DMS79 (cell line): ENCODE data around the gene TRAF3.

Experiments used
- DNase-seq: peaks from one replicate; lab custom pipeline; 2025; lab: John Stamatoyannopoulos, UW

Gene TRAF3

DNA sequence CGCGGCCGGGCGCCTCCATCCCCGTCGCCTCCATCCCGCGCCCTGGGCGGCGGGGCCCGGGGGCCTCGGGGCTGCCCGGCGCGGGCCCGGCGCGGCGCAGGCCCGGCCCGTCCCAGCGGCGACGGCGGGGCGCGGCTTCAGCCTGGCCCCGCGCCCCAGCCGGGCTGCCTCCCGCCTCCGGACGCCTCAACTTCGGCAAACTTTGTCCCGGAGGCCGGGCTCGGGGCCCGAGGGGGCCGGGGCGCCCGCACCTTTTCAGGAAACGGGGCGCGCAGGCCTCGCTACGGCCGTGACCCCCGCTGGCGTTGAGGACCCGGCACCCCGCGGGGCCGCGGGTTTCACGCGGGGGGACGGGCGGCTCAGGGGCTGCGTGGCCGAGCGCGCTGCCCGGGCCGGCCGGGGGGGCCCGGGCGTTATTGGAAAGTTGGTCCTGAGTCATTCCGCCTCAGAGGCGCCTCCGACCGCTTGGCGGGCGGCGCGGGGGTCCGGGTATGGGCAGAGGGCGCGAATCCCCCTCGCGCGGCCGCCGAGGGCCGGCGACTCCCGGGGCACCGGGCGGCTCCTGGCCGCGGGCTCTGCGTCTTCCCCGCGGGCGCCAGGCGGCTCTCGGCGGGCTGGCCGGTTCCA lies 575 bp downstream of the TRAF3 start:
- DNase-seq: no peak

DNA sequence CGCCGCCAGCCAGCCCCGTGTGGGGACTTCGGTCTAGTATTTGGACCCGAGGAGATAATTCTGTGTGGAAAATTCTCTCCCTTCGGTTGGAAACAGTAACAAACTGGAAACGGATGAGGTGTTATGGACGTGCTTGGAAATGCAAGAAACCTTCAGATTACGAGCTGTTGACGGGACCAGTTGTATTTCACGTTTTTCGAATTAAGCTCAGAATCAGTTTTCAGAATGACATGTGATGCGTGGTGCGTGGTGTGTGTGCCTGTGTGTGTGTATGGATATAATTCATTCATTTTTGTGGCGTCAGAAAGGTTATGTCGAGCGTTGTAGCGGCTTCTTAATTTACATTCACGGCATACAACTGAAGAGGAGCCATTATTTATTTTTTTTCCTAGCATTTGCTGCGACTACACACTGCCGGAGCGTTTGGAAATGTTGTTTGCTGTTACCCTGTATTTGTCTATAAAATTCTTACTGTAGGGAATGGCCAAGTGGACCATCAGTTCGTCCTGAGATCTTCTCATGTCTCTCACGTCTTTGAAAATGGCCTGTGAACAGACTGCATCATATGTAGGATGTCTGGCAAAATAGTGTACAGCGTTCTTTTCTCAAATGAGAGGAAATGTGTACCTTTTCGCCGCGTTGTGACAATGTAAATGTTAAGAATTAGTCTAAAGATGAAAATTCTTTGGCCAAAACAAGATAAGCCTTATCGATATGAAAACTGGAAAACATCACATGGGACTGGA lies 1.3 kb downstream of the TRAF3 start:
- no peak for DNase-seq

DNA sequence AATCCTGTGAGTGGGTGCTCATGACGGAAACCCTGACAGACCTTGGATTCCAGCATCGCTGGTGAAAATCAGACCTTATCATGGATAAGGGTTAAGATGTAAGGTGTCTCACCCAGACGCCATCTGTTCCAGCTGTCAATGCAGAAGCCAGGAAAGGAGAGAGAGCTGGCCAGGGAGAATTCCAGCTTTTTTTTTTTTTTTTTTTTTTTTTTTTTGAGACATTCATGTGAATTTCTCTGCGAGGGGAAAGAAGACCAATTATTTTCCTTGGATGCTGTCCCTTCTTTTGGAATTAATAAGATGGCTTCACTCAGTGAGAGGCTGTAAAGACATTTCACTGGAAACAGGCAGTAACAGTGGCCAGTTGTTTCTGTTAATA lies 1.8 kb downstream of the TRAF3 start:
- no peak for DNase-seq

DNA sequence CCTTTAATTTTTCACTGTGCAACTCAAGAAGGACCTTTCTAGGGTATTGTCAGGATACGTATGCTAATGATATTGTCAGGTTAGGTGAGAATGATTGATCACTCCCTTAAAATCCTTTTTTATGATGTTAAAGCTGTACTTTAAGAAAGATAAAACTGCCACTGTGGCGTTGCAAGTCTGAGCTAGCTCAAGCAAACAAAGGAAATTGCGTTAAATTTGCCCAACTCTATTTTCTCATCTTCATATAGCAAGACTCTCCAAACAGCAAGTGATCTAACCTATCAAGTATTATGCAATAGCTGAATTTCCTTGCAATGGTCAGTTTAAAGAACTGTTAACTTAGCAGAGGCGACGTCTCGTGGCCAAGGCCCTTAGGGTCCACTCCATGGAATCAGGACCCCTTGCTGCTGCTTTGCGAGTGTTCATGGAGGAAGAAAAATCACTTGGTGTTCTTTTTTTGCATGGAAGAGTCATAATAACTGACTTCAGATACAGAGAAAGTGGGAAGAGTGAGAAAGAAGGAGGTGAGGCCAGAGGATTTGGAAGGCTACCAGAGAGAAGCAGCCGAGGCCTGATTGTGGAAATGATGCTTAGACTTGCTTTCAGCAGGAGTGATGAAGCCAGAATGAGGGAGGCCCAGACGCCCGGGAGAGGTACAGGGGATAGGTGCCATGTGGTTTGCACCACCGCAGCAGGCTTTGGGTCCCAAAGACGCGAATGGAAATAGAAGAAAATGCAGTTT lies 2.5 kb downstream of the TRAF3 start:
- no peak for DNase-seq

DNA sequence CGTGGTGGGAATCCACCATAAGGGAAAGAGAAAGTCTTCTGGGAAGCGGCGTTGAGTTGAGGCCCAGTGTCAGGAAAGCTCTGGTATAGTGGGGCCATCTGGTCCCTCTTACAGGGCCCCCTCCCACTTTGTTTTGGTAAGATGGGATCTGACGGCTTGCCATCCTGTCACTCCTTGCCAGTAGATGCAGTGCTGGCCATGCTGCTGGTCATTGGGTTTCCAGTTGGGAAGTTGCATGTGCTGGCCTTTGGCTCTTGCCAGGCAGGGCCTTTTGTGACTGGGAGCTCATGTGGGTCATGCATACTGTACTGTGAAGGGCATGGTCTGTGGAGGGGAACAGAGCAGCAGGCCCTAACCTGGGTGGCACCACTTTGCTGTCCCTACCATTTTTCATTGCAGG lies 3.8 kb downstream of the TRAF3 start:
- no peak for DNase-seq

DNA sequence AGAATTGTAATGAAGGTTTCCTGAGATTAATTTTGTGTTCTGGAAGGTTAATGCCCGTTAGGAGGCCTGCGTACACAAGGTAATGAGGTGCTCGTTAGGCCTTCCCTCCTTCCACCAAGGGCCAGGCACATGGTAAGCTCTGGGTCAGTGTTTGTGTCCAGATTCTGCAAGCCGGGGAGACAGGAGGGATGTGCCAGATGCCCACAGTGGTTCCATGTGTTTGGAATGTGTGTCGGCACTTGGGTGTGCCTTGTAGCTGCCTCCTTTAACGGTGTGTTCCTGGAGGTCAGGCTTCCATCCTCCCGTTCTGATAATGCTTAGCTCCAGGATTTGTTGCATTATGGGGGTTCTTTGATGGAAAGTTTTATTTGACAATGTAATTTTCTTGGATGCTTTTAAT lies 5.7 kb downstream of the TRAF3 start:
- DNase-seq: no peak

DNA sequence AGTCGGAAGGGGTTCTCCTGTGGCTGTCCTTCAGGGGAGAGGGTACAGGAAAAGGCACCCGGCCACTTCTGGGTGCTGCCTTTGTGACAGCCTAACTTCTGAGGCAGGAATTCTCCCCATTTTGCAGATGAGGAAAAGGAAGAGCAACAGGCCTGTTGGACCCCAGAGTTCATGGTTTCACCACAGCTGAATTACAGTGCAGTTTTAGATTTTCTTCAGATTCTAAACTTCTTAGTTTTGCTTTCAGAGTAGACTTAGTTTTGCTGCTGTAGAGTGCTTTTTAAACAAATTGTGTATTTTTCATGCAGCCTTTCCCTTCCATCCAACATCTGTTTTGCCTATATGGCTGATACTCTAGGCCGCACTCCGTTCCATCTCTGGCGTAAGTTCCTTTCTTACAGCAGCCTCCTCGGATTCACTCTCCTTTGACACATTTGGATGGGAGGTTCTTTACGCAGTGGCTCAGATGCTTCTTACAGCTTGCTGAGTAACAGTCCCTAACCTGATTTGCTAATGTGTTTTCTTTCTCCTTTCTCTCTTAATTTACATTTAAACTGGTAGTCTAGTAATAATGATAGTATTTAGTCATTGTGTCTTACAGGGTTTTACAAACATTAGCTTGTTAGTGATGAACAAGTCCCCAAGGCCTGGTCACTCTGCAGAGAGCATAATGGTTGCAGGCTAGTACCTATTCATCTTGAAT lies 7.8 kb downstream of the TRAF3 start:
- no peak for DNase-seq

DNA sequence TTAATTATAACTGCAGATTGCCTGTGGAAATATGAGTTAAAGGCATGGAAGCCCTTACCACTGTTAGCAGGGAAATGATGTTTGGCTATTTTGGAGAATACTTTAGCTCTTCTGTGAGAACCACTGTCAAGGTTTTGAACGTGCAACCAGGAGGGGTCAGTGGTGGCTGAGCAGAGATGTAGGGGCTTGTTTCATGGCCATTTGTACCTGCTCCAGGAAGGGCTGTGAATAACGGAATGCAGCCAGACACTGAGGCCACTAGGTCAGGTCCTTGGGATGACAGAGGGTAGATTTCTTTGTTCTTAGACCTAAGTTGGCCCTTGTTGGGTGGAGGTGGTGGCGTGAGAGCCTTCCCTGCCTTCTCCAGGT lies 8.3 kb downstream of the TRAF3 start:
- no peak for DNase-seq

DNA sequence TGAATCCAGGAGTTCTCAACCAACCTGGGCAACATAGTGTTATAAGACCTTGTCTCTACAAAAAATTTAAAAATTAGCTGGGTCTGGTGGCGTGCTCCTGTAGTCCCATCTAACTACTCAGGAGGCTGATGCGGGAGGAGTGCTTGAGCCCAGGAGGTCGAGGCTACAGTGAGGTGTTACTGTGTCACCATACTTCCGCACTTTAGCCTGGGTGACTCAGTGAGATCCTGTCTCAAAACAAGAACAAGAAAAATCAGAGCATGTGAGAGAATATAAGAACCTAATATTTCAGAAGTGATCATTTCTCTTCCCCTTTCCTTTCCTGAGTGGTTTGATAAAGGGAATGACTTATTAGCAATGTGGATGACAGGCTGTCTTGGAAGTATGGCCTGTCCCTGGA lies 9.5 kb downstream of the TRAF3 start:
- no peak for DNase-seq

DNA sequence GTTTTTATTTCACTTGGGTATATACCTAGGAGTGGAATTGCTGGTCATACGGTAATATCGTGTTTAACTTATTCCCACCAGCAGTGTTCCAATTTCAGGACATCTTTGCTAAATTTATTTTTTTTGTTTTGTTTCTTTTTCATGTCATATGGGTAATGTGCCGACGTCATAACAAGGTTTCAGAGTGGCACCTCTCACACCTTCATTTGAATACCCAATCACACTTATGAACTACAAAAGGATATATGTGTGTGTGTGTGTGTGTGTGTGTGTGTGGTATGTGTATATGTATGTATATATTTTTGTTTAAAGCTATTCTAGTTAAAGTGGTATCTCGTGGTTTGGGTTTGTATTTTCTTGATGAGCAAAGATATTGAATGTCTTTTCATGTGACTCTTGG lies 12.1 kb downstream of the TRAF3 start:
- DNase-seq: no peak

DNA sequence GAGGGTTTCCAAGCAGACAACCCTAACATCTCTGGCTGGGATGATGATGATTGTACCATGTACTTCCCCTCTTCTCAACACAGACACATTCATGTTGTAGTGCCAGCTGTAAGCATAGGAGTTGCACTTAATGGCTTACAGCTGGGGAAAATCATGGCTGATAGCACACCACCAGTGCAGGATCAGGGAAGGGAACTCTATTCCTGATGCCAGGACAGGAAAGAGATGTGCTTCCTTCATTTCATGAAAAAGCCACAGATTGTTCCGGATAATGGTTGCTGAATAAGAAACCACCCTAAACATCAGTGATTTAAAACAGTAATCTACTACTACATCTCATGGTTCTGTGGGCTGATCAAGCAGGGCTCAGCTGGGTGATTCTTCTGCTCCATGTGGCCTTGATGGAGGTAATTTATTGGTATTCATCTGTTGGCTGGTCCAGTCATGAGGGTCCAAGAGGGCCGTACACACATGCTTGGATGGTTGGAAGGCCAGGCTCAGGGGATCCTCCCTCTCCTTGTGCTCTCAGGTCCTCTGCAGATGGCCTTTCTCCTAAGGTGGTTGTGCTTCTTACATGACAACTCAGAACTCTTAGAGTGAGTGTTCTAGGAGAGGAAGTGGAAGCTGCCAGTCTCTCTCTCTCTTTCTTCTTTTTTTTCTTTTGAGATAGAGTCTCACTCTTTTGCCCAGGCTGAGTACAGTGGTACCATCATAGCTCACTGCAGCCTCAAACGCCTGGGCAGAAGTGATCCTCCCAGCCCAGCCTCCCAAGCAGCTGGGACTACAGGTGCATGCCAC lies 16.5 kb downstream of the TRAF3 start:
- DNase-seq: no peak

DNA sequence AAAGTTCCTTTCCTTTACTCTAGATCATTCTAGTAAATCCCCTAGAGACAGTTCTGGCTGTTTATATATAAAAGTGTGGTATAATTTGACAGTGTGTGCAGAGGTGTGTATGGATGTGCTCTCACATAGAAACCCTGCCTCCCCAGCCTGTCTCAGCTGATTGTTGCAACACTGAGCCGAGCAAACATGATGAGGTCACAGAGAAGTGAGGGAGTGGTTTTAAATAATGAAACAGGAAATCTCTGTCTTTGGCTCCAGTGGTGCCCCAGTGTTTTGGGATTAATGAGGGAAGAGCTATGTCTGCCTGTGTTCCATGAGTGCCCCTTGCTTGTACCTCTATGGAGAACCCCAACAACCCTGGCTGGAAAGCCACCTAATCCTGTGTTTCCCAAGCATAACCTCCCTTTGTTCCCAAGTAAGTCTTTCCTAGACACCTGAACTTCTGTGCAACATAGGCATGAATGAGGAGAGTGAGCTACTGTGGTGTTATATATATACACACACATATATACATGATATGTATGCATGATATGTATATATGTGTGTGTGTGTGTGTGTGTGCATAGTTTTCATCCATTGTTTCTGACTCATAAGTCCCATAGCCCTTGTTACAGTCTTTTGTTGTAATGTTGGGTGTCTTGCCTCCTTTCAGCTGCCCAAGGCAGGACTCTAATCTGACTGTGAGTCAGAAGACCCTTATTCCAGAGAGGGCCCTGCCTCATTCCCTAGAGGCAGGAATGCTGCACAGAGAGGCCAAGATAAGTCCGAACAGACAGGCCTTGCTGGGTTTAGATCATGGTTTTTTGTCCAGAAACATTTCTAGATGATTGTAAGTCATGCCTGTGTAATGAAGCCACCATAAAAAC lies 18.0 kb downstream of the TRAF3 start:
- DNase-seq: no peak

DNA sequence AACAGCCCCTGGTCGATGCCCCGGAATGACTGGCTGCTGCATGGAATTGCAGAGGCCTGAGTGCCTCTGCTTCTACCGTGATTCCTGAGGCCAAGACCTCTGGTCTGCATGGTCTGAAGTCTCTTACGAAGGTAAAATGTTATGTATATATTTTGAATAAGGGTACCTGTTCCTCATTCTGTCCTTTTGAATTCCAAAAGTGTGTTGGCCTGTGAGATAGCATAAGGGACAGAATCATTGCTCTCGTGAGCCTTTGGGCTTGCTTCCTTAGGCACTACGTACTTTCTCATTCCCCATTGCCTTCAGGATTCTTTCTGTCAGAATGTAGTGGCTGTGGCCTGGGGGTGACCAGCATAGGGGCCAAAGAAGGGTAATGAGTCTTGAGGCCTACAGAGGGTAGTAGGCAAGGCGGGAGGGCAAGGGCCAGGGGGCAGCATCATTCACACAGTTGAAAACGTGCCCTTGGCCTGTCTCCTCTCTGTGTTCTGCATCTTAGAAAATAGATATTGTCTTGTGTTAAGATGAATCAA lies 19.5 kb downstream of the TRAF3 start:
- DNase-seq: no peak

DNA sequence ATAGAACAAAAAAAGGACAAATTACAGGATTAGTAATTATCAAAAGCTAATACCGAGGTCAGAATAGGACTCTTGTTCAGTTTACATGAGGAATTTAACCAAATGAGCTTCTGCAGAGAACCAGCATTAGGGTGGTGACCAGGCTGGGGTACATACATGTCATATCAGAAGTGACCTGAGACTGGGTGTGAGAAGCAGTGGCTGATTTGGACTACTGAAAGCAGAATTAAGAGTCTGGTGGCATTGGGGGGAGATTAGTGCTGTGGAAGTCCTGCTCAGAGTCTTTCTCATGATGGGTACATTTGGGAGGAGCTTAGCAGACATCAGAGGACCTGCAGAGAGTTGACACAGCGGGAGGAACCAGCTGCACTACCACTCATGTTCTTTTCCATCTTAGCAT lies 21.7 kb downstream of the TRAF3 start:
- DNase-seq: no peak

DNA sequence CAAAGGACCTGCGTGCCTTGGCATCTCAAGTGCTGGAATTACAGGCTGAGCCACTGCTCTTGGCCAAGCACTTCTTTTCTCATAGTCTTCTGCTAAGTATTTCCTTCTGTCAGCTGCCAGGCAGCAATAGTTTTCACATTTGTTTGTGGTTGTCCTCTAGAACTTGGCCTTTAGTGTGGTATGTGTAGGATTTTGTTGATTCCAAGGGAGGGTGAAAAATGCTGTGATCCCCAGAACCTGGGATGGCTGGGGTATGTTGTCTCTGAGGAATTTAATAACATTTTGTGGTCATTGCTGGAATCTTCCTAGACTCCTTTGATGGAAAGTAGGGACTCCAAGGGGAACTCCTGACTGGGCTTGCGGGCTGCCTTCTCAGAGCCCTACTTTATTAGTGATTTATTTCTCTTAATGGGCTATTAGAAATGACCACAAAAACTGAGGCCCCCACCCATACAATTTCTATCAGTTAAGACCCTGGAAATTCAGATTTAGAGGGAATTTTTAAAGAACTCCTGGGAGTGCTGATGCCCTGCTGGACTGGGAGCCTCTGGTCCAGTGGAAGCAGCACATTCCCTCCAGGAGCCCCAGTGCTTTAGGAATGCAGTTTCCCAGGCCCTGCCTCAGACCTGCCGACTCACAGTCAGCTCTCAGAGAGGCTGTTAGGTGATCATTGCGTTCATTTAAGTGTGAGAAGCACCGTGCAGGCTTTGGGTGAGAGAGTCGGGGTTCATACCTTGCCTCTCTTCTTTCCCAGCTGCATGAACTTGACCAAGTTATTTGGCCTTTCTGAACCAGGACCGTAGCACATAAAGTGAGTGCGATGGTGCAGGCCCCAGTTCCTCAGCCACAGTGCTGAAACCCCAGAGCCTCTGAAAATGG lies 22.7 kb downstream of the TRAF3 start:
- no peak for DNase-seq

DNA sequence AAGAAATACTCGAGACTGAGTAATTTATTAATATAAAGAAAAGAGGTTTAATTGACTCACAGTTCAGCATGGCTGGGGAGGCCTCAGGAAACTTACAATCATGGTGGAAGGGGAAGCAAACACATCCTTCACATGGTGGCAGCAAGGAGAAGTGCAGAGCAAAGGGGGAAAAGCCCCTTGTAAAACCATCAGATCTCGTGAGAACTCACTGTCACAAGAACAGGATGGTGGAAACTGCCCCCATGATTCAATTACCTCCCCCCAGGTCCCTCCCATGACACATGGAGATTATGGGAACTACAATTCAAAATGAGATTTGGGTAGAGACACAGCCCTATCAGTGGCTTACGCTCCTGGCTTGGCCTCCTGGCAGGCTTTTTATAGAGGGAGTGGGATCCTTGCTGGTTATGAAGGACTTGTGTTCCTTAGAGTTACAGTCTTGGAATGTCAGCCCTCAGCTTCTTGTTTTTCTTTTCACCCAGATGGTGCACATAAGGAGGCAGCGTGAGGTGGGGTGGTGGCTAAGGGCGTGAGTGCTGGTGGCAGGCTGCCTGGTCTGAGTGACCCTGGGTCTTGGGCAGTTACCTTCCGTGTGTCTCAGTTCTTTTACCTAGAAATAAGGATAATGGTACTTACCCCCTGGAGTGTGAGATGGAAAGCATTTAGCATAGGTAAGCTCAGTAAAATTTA lies 25.7 kb downstream of the TRAF3 start:
- DNase-seq: no peak

DNA sequence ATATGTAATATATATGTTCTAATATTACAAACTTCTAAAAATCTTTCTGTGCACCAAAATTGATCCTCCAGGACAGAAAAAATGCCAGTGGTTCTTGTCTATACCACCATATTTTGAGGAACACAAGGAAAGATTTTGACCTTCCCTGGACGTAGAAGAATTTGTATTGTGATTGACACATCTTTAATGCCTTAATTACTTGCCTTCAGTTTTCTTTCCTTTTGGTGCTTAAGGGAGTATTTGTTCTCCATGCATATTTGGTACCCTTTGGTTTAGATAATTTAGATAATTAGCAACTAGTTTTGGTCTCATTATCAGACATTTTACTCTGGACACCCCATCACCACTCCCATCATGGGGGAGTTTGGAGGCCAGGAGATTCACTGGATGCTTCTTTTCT lies 27.6 kb downstream of the TRAF3 start:
- no peak for DNase-seq

DNA sequence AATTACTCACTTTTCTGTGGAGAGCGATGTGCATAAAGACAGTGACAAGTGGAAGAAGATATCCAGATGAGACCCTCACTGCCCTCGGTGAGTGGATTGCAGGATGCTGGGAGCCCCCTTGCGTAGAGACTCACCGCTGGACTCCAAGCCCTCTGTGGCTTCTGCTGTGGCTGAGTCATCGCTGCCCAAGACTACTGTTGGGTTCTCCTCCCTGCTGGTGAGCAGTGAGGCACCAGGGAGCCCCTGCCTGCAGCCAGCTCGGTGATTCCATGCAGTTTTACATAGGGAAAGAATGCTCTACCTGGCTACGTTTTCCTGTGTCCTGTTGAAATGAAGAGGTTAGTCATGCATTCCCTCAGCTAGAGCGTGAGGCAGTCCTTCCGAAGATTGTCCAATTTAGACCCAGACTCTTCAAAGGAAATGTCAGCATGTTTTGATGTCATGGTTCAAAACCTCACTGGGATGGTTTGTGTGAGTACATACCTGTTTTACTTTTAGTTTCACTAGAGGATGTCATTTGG lies 28.2 kb downstream of the TRAF3 start:
- no peak for DNase-seq

DNA sequence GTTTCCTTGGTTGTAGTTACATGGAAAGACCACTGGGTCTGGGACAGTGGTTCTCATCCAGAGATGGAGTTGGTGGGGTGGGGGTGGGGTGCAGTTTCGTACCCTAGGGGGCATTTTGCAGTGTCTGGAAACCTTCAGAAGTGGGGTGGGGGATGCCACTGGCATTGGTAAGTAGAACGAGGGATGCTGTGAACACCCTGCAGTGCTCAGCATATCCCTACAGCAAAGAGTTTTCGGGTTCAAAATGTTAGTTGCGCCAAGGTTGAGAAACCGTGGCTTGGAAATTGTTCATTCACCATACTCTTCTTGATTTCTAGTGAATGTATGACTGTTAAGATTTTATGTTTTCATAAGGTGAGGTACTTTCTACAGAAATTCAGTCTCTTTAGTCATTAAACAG lies 28.7 kb downstream of the TRAF3 start:
- no peak for DNase-seq
